K562 (cell line): ENCODE data around the gene DOCK6. TPM values are rescaled to one million over a fixed set of nuclear protein-coding genes. Genes with fewer than 3 reads are reported as not detected.

ENCODE experiments used
- ATAC-seq: fragments of 200-7000 bp; cut with Tn5 transposase; 3 replicates; pipeline ENCODE4 v1.9.1; 2020; ENCODE audit warnings: moderate library complexity
- BruUV-seq: library from RNA; stranded (reverse); fragments of 400-500 nt; replicated peaks from 2 replicates; lab custom pipeline; 2021; lab: Mats Ljungman, UMichigan
- CTCF ChIA-PET: fragments of 300-600 bp; formaldehyde crosslinking; extraction: SDS; loops from one replicate; lab custom pipeline; 2021; ENCODE audit warnings: low intra/inter-chr PET ratio; lab: Yijun Ruan, JAX
- POLR2A ChIA-PET: fragments of 300-600, 350-650 bp; sonication (Branson Sonifier 250); formaldehyde crosslinking; extraction: SDS; loops from one replicate; lab custom pipeline; 2021; ENCODE audit warnings: antibody characterized with exemption, inconsistent platforms; lab: Yijun Ruan, JAX
- DNase-seq, 4 experiments: peaks; one replicate each; pipeline versions ENCODE4 v3.0.0 to v3.0.0-alpha.2; 2011 to 2018; ENCODE audit warnings: low spot score in 3 of 4, mixed read lengths in 3 of 4; ENCODE audit errors: extremely low read depth in 1 of 4
- FAIRE-seq: peaks from 2 replicates; lab custom pipeline; 2011; peaks lifted over from hg19 to GRCh38; lab: Jason Lieb, UNC
- H2AFZ ChIP-seq: 2 replicates; pipeline ENCODE4 v1.6.0; 2011; ENCODE audit warnings: low read depth, low read length, control low read depth, inconsistent platforms
- H3K27ac ChIP-seq: fragments of 200-600 bp; 3 replicates; pipeline ENCODE4 v1.8.0; 2011; ENCODE audit warnings: low read depth, mild to moderate bottlenecking, control low read depth, inconsistent platforms, low read length, moderate library complexity, mixed read lengths; ENCODE audit errors: extremely low read depth
- H3K27me3 ChIP-seq, 2 experiments: fragments of 300-600 bp in 1 of 2; 2 replicates in 1 of 2; 3 replicates in 1 of 2; pipeline versions ENCODE4 v1.6.0 to v1.8.0; 2011; ENCODE audit warnings: inconsistent platforms in 2 of 2, low read length in 2 of 2, mild to moderate bottlenecking in 1 of 2, mixed read lengths in 1 of 2, moderate library complexity in 1 of 2; ENCODE audit not compliant: control insufficient read depth in 2 of 2, insufficient read depth in 2 of 2
- H3K36me3 ChIP-seq: fragments of 300-600 bp; 3 replicates; pipeline ENCODE4 v1.8.0; 2011; ENCODE audit warnings: mild to moderate bottlenecking, low read length, inconsistent platforms; ENCODE audit not compliant: control insufficient read depth, insufficient read depth
- H3K4me1 ChIP-seq, 2 experiments: fragments of 200-600 bp in 1 of 2; replicated peaks in 1 of 2; 2 replicates in 1 of 2; 3 replicates in 1 of 2; pipeline versions ENCODE4 v1.5.1 to v1.8.0; 2011; ENCODE audit warnings: inconsistent platforms in 2 of 2, low read length in 2 of 2, mild to moderate bottlenecking in 1 of 2, mixed read lengths in 1 of 2, moderate library complexity in 1 of 2; ENCODE audit not compliant: control insufficient read depth in 2 of 2, insufficient read depth in 2 of 2
- H3K4me2 ChIP-seq: 2 replicates; pipeline ENCODE4 v1.6.1; 2011; ENCODE audit warnings: low read length, control low read depth, inconsistent platforms, mixed read lengths; ENCODE audit not compliant: insufficient read depth
- H3K4me3 ChIP-seq: fragments of 200-600 bp; sonication (generic), shearing (Covaris generic); 2 replicates; pipeline ENCODE4 v1.5.1; 2016; ENCODE audit warnings: control low read depth, inconsistent platforms
- H3K79me2 ChIP-seq: fragments of 200-600 bp; 3 replicates; pipeline ENCODE4 v1.8.0; 2011; ENCODE audit warnings: low read length, inconsistent platforms; ENCODE audit not compliant: control insufficient read depth, insufficient read depth
- H3K9ac ChIP-seq, 2 experiments: 2 replicates each; pipeline versions ENCODE4 v1.6.0 to v1.6.1; 2011; ENCODE audit warnings: low read depth in 2 of 2, low read length in 2 of 2, control low read depth in 1 of 2, inconsistent platforms in 1 of 2, mild to moderate bottlenecking in 1 of 2, mixed read lengths in 1 of 2; ENCODE audit not compliant: insufficient read depth in 1 of 2
- H3K9me1 ChIP-seq: one replicate; pipeline ENCODE4 v1.6.0; 2011; ENCODE audit warnings: inconsistent platforms, mild to moderate bottlenecking, low read length, moderate library complexity; ENCODE audit not compliant: control insufficient read depth, insufficient read depth
- H3K9me3 ChIP-seq: replicated peaks from 2 replicates; pipeline ENCODE4 v1.5.1; 2011; ENCODE audit warnings: low read depth, low read length, inconsistent platforms; ENCODE audit not compliant: control insufficient read depth, insufficient read depth
- H4K20me1 ChIP-seq: replicated peaks from 2 replicates; pipeline ENCODE4 v1.6.1; 2011; ENCODE audit warnings: low read length, inconsistent platforms, mixed read lengths; ENCODE audit not compliant: control insufficient read depth, insufficient read depth
- ZBED1 ChIP-seq: IDR thresholded peaks from 2 replicates; pipeline ENCODE4 v1.6.1; 2014
- WGBS: fragments of 100-300 bp; shearing (Covaris generic); methylation state at CpG from one replicate; pipeline ENCODE4 v1.1.6; 2016; ENCODE audit warnings: low coverage, mixed read lengths; ENCODE audit not compliant: insufficient coverage; ENCODE audit errors: missing lambda C conversion rate; 5-methylcytosine and 5-hydroxymethylcytosine counted together
- in situ Hi-C: fragments of 300-500 bp; cut with MboI; formaldehyde crosslinking; loops from 4 replicates; pipeline ENCODE4 v1.15.0; 2018; ENCODE audit warnings: inconsistent platforms, mixed read lengths
- intact Hi-C: fragments of 100-400 bp; cut with micrococcal nuclease; formaldehyde crosslinking; loops from 2 replicates; pipeline ENCODE4 v1.14.2; 2022
- polyA plus RNA-seq, 8 experiments: library from polyadenylated mRNA; depleted of rRNA in 4 of 8; stranded (reverse) in 5 of 8; unstranded in 3 of 8; fragments of >200 nt; fragmentation: Nextera tagmentation in 2 of 8; fragmentation: Illumina TruSeq in 1 of 8; extraction: Ambion mirVana in 2 of 8; extraction: Trizol in 1 of 8; gene quantifications; 2 replicates each; pipeline versions ENCODE4 v1.2.1 to v1.2.3, GENCODE V29; 2011 to 2014; ENCODE audit warnings: inconsistent platforms in 1 of 8, missing spikeins in 1 of 8
- total RNA-seq, 7 experiments: library from RNA; depleted of rRNA in 6 of 7; stranded (reverse); fragments of >200 nt in 6 of 7; fragmentation: Illumina TruSeq in 2 of 7; extraction: Trizol in 2 of 7; gene quantifications; 2 replicates each; pipeline versions ENCODE4 v1.2.1 to v1.2.3, GENCODE V29; 2011 to 2021; ENCODE audit warnings: low replicate concordance in 1 of 7
- TF ChIP-seq, protein P1 (sequence below), 3 experiments: IDR thresholded peaks in 2 of 3; conservative IDR thresholded peaks in 1 of 3; 2 replicates each; pipeline ENCODE4 v1.5.1; 2011 to 2012; ENCODE audit warnings: low read length in 3 of 3, mild to moderate bottlenecking in 3 of 3, control low read depth in 2 of 3, improper control_type of control experiment in 1 of 3, inconsistent platforms in 1 of 3, low read depth in 1 of 3, mixed read lengths in 1 of 3, moderate library complexity in 1 of 3; ENCODE audit not compliant: insufficient read depth in 2 of 3

Gene DOCK6
- total and polyA plus RNA-seq, 9 of the 15 experiments (the other 6 are each of a cell fraction or from before 2014, with no cell fraction given), result 0.35 to 19.3 (median 3.8) TPM

DNA sequence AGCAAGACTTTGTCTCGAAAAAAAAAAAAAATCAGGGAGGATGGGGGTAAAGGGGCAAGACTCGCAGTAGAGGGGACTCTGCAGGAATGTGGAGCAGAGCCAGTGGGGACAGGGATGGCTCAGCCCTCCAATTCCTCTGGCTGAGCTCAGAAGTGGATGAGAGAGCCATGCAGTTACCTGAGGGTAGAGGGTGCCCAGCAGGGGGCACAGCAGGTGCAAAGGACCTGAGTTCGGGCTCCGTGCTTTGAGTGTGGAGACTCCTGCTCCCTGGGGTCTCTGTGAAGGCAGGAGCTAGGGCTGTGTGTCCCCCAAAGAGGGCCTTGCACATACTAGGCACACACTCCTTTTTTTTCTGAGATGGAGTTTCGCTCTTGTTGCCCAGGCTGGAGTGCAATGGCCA, 7.7 kb downstream of the DOCK6 start:
- in situ Hi-C loops, result no loop called here
- Histone ChIP-seq H4K20me1 (0 out of 2 replicates have a peak, but pooled peaks cover 8% of the 10 kb centered on the region), H3K36me3 (peaks cover 11% of the 10 kb centered on the region; the same call in 2 of the 3 replicates), H3K9me3 (no peaks in the 10 kb centered on the region), H3K4me3 (no peak overlapping the region), H3K79me2 (no peaks in the 10 kb centered on the region), H2AFZ (no peak overlapping the region), H3K27ac (no peak overlapping the region), H3K9ac (no peak overlapping the region), H3K4me2 (no peak overlapping the region), H3K4me1 (peaks cover 0 to 3% of the 10 kb centered on the region in 2 experiments; a peak in 2 of 5 replicates), H3K9me1 (no peaks in the 10 kb centered on the region), H3K27me3 (no peaks in the 10 kb centered on the region)
- DNase-seq (no peak), FAIRE-seq (no peak), ATAC-seq (peak; percentile 22; the same call in 2 of the 3 replicates)
- ChIA-PET CTCF (no interaction called here), POLR2A (interaction anchor here (0.6 kb wide), 3 partner anchors 11 to 121 kb away, joined by 4 read pairs; no protein-coding TSS in a partner anchor)
- no TSS peak for BruUV-seq
- 37% methylated on average over 3 of the region's 5 CpGs for WGBS
- TF ChIP-seq, protein P1, sequence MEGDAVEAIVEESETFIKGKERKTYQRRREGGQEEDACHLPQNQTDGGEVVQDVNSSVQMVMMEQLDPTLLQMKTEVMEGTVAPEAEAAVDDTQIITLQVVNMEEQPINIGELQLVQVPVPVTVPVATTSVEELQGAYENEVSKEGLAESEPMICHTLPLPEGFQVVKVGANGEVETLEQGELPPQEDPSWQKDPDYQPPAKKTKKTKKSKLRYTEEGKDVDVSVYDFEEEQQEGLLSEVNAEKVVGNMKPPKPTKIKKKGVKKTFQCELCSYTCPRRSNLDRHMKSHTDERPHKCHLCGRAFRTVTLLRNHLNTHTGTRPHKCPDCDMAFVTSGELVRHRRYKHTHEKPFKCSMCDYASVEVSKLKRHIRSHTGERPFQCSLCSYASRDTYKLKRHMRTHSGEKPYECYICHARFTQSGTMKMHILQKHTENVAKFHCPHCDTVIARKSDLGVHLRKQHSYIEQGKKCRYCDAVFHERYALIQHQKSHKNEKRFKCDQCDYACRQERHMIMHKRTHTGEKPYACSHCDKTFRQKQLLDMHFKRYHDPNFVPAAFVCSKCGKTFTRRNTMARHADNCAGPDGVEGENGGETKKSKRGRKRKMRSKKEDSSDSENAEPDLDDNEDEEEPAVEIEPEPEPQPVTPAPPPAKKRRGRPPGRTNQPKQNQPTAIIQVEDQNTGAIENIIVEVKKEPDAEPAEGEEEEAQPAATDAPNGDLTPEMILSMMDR (IDR thresholded peaks at IDR 0.05 in 2 of 3, conservative IDR thresholded peaks at IDR 0.05 in 1 of 3; ENCODE audit: insufficient read depth in 2 of 3, low read depth in 1 of 3, low read length in 3 of 3), result peak in 1 of 3 experiments; percentile 6; a peak in 1 of 6 replicates
- no peak for TF ChIP-seq ZBED1
- intact Hi-C loops, result no loop called here
